WTC11 (cell line): ENCODE measurements around the gene ARHGAP45. TPM values are rescaled to one million over a fixed set of nuclear protein-coding genes. Genes with fewer than 3 reads are reported as not detected.
A peak's percentile ranks its signal among the peaks of the same experiment; 100 is the strongest.

Experiments used
- ATAC-seq: fragments of 200-7000 bp; cut with Tn5 transposase; 2 replicates; pipeline ENCODE4 v1.10.0; 2021; ENCODE audit warnings: mild to moderate bottlenecking, moderate library complexity
- CTCF ChIA-PET: fragments of 300-600 bp; sonication (Branson Sonifier 250); formaldehyde crosslinking; loops from one replicate; lab custom pipeline; 2021; ENCODE audit warnings: antibody characterized with exemption; lab: Charles Lee
- POLR2A ChIA-PET: fragments of 350-600 bp; sonication (Branson Sonifier 250); formaldehyde crosslinking; loops from one replicate; lab custom pipeline; 2021; ENCODE audit warnings: antibody characterized with exemption; lab: Charles Lee
- DNase-seq: peaks from one replicate; pipeline ENCODE4 v3.0.0; 2021; ENCODE audit warnings: low spot score
- H3K27ac Mint-ChIP-seq: 2 replicates; pipeline ENCODE4 v1.8.0; 2021; ENCODE audit warnings: mixed read lengths
- H3K27me3 Mint-ChIP-seq: 2 replicates; pipeline ENCODE4 v1.8.0; 2021; ENCODE audit warnings: low read depth, mild to moderate bottlenecking, moderate library complexity, mixed read lengths
- H3K36me3 Mint-ChIP-seq: 2 replicates; pipeline ENCODE4 v1.8.0; 2021; ENCODE audit warnings: mixed read lengths
- H3K4me1 Mint-ChIP-seq: 2 replicates; pipeline ENCODE4 v1.8.0; 2022; ENCODE audit warnings: mixed read lengths
- H3K4me3 Mint-ChIP-seq: 2 replicates; pipeline ENCODE4 v1.8.0; 2021; ENCODE audit warnings: mild to moderate bottlenecking, moderate library complexity, mixed read lengths
- H3K9me3 Mint-ChIP-seq: 2 replicates; pipeline ENCODE4 v1.8.0; 2021; ENCODE audit warnings: mixed read lengths
- GRHL2 ChIP-seq: fragments of 250-450 bp; sonication (Bioruptor Pico); IDR thresholded peaks from 2 replicates; pipeline ENCODE4 v1.8.0; 2022; ENCODE audit warnings: mild to moderate bottlenecking, moderate library complexity; ENCODE audit not compliant: insufficient replicate concordance, severe bottlenecking
- NFATC4 ChIP-seq: fragments of 250-450 bp; sonication (Bioruptor Pico); IDR thresholded peaks from 2 replicates; pipeline ENCODE4 v1.9.0; 2021; ENCODE audit warnings: mild to moderate bottlenecking
- NFYB ChIP-seq: sonication (generic); formaldehyde crosslinking; conservative IDR thresholded peaks from 2 replicates; pipeline ENCODE4 v1.8.0; 2022; ENCODE audit warnings: low read depth, missing genetic modification reagents
- NR3C1 ChIP-seq: sonication (generic); formaldehyde crosslinking; conservative IDR thresholded peaks from 2 replicates; pipeline ENCODE4 v1.8.1; 2023; ENCODE audit warnings: low read depth, mild to moderate bottlenecking, missing genetic modification reagents
- SMAD3 ChIP-seq: sonication (generic); formaldehyde crosslinking; IDR thresholded peaks from 2 replicates; pipeline ENCODE4 v1.8.0; 2022; ENCODE audit warnings: missing genetic modification reagents, mild to moderate bottlenecking, borderline replicate concordance
- SP1 ChIP-seq: sonication (generic); formaldehyde crosslinking; conservative IDR thresholded peaks from 2 replicates; pipeline ENCODE4 v1.8.1; 2022; ENCODE audit warnings: missing genetic modification reagents
- TCF7 ChIP-seq: sonication (generic); formaldehyde crosslinking; IDR thresholded peaks from 2 replicates; pipeline ENCODE4 v1.8.0; 2022; ENCODE audit warnings: mild to moderate bottlenecking, low read depth, missing genetic modification reagents, moderate library complexity
- total RNA-seq: library from RNA; stranded (reverse); gene quantifications from 3 replicates; pipeline ENCODE4 v1.2.3, GENCODE V29; 2021
- TF ChIP-seq, protein P1 (sequence below): sonication (generic); formaldehyde crosslinking; IDR thresholded peaks from 2 replicates; pipeline ENCODE4 v1.8.1; 2022; ENCODE audit warnings: mild to moderate bottlenecking, missing genetic modification reagents, moderate library complexity, borderline replicate concordance
- TF ChIP-seq, protein P2 (sequence below): sonication (generic); formaldehyde crosslinking; IDR thresholded peaks from 2 replicates; pipeline ENCODE4 v1.8.1; 2023; ENCODE audit warnings: mild to moderate bottlenecking, missing genetic modification reagents
- TF ChIP-seq, protein P3 (sequence below): fragments of 250-450 bp; sonication (Bioruptor Pico); IDR thresholded peaks from 2 replicates; pipeline ENCODE4 v1.8.0; 2021; ENCODE audit warnings: mild to moderate bottlenecking
- TF ChIP-seq, protein P4 (sequence below): sonication (generic); formaldehyde crosslinking; IDR thresholded peaks from 2 replicates; pipeline ENCODE4 v1.8.0; 2023; ENCODE audit warnings: missing genetic modification reagents
- TF ChIP-seq, protein P5 (sequence below): sonication (generic); formaldehyde crosslinking; IDR thresholded peaks from 2 replicates; pipeline ENCODE4 v1.8.0; 2022; ENCODE audit warnings: mild to moderate bottlenecking, missing genetic modification reagents

ARHGAP45 gene
- total RNA-seq, 1 experiment from 2014 or later = 40.9 TPM

DNA sequence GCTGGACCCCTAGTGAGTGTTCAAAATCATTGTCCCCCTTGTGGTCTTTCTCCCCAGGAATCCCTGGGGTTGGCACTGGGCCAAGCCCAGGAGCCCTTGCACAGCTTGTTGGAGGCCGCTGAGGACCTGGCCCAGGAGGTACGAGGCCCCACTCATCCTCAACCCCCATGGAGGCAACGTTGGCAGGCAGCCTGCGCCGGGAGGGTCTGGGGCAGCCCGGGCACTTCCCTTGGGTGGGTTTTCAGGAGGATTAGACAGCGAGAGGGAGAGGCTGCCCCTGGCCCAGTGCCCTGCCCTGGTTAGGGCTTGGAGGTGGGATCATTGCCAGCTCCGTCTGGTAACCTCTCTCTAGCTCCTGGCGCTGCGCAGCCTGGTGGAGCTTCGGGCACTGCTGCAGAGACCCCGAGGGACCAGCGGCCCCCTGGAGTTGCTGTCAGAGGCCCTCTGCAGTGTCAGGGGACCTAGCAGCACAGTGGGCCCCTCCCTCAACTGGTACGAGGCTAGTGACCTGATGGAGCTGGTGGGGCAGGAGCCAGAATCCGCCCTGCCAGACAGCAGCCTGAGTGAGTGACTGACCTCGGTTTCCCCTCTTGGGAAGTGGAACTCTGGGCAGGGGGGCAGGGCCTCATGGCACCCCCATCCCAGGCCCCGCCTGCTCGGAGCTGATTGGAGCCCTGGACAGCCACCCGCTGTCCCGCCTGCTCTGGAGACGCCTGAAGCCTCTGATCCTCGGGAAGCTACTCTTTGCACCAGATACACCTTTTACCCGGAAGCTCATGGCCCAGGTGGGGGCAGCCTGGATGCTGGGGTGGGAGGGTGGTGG, 24.1 kb upstream of the ARHGAP45 start:
- POLR2A ChIA-PET = interaction anchor here (1.0 to 1.3 kb wide), 3 partner anchors 22 to 39 kb away, joined by 3 to 4 read pairs (median 3); partner anchors contain the start of gene RNU6-2
- no peak for DNase-seq
- TF ChIP-seq, protein P1, sequence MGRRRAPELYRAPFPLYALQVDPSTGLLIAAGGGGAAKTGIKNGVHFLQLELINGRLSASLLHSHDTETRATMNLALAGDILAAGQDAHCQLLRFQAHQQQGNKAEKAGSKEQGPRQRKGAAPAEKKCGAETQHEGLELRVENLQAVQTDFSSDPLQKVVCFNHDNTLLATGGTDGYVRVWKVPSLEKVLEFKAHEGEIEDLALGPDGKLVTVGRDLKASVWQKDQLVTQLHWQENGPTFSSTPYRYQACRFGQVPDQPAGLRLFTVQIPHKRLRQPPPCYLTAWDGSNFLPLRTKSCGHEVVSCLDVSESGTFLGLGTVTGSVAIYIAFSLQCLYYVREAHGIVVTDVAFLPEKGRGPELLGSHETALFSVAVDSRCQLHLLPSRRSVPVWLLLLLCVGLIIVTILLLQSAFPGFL (CRISPR knock-in tag) = no peak
- TF ChIP-seq TCF7 (CRISPR knock-in tag) (no peak), NFATC4 (no peak), GRHL2 (no peak), NR3C1 (CRISPR knock-in tag) (no peak), SMAD3 (CRISPR knock-in tag) (no peak)
- TF ChIP-seq, protein P2, sequence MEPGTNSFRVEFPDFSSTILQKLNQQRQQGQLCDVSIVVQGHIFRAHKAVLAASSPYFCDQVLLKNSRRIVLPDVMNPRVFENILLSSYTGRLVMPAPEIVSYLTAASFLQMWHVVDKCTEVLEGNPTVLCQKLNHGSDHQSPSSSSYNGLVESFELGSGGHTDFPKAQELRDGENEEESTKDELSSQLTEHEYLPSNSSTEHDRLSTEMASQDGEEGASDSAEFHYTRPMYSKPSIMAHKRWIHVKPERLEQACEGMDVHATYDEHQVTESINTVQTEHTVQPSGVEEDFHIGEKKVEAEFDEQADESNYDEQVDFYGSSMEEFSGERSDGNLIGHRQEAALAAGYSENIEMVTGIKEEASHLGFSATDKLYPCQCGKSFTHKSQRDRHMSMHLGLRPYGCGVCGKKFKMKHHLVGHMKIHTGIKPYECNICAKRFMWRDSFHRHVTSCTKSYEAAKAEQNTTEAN (CRISPR knock-in tag) = no peak
- TF ChIP-seq, protein P3, sequence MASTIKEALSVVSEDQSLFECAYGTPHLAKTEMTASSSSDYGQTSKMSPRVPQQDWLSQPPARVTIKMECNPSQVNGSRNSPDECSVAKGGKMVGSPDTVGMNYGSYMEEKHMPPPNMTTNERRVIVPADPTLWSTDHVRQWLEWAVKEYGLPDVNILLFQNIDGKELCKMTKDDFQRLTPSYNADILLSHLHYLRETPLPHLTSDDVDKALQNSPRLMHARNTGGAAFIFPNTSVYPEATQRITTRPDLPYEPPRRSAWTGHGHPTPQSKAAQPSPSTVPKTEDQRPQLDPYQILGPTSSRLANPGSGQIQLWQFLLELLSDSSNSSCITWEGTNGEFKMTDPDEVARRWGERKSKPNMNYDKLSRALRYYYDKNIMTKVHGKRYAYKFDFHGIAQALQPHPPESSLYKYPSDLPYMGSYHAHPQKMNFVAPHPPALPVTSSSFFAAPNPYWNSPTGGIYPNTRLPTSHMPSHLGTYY (CRISPR knock-in tag) = no peak
- TF ChIP-seq, protein P4, sequence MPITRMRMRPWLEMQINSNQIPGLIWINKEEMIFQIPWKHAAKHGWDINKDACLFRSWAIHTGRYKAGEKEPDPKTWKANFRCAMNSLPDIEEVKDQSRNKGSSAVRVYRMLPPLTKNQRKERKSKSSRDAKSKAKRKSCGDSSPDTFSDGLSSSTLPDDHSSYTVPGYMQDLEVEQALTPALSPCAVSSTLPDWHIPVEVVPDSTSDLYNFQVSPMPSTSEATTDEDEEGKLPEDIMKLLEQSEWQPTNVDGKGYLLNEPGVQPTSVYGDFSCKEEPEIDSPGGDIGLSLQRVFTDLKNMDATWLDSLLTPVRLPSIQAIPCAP (CRISPR knock-in tag) = no peak
- TF ChIP-seq, protein P5, sequence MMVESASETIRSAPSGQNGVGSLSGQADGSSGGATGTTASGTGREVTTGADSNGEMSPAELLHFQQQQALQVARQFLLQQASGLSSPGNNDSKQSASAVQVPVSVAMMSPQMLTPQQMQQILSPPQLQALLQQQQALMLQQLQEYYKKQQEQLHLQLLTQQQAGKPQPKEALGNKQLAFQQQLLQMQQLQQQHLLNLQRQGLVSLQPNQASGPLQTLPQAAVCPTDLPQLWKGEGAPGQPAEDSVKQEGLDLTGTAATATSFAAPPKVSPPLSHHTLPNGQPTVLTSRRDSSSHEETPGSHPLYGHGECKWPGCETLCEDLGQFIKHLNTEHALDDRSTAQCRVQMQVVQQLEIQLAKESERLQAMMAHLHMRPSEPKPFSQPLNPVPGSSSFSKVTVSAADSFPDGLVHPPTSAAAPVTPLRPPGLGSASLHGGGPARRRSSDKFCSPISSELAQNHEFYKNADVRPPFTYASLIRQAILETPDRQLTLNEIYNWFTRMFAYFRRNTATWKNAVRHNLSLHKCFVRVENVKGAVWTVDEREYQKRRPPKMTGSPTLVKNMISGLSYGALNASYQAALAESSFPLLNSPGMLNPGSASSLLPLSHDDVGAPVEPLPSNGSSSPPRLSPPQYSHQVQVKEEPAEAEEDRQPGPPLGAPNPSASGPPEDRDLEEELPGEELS (CRISPR knock-in tag) = no peak
- TF ChIP-seq, all 79 proteins: peak for 0
- CTCF ChIA-PET = interaction anchor here (0.6 to 1.3 kb wide), 6 partner anchors 16 to 201 kb away, joined by 3 to 5 read pairs (median 3); partner anchors contain the start of gene ARHGAP45
- no peak overlapping the region for H3K4me3 Mint-ChIP-seq
- H3K9me3 Mint-ChIP-seq = no peaks in the 10 kb centered on the region
- H3K27ac Mint-ChIP-seq = no peak overlapping the region
- no peak for ATAC-seq
- no peaks in the 10 kb centered on the region for H3K27me3 Mint-ChIP-seq
- H3K36me3 Mint-ChIP-seq = peaks cover 9% of the 10 kb centered on the region
- H3K4me1 Mint-ChIP-seq = peaks cover 12% of the 10 kb centered on the region

DNA sequence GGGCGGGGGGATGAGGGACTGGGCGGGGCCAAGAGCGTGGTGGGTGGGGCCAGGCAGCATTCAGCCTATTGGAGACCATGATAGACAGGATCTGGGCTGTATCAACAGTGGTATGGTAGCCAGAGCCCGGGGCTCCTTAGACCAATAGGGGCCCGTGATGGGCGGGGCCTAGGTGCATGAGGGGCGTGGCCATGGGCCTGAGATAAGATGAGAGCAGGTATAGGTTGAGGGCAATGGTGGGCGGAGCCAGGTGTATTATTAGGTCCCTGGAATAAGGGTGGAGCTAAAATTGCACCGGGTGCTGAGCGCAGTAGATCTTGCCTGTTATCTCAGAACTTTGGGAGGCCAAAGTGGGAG, 21.7 kb upstream of the ARHGAP45 start:
- TF ChIP-seq, protein P1 (CRISPR knock-in tag) = no peak
- peak; percentile 37; the same call in 1 of the 2 replicates for TF ChIP-seq SP1
- peak; percentile 59 for TF ChIP-seq NFYB (CRISPR knock-in tag)
- CTCF ChIA-PET = interaction anchor here (0.6 to 1.9 kb wide), 11 partner anchors 18 to 343 kb away, joined by 3 to 7 read pairs (median 5); partner anchors contain the start of genes ARHGAP45 and WDR18
- Mint-ChIP-seq H3K4me3 (no peak overlapping the region), H3K36me3 (peaks cover 3% of the 10 kb centered on the region; the same call in 1 of the 2 replicates), H3K9me3 (no peaks in the 10 kb centered on the region), H3K27ac (no peak overlapping the region), H3K4me1 (peaks cover 5% of the 10 kb centered on the region; the same call in 1 of the 2 replicates), H3K27me3 (no peaks in the 10 kb centered on the region)
- POLR2A ChIA-PET = no interaction called here
- ATAC-seq (peak; percentile 72), DNase-seq (peak; percentile 99)
